Measurements from ENCODE around the gene ZBTB12.
A peak's percentile ranks its signal among the peaks of the same experiment; 100 is the strongest.
"Not testable (repeated sequence)": the region's sequence is repeated elsewhere in the genome, so short reads cannot be mapped to it uniquely, and the experiment has no call there.

Gene ZBTB12

DNA sequence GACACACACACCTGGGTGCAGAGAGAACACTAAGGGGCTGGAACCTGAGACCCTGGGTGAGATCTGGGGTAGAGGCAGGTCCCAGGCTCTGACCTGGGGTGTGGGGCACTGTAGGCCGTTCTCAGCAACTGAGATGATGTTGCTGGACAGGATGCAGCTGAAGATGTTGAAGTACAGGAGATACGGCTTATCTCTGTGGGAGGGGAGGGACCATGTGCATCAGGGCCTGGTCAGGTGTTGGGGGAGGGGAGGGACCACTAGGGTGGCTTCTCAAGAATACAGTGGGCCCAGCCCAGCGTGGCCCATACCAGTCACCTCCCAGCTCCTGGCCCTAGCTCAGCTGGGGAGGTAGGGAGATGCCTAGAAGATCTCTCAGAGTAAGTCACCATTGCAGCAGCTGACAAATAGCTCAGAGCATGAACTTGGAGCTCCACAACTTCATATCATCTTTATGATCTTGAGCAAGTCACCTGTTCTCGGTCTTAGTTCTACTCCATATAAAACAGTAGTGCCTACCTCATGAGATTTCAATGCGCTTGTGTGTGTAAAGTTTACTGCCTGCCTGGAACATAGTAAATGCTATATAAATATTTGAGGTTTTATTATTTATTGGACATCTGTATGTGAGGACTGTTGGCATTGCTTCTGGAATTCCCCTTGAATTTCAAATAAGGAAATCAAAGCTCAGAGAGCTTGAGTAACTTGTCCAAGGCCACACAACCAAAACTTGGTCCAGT is 26.9 kb downstream of the ZBTB12 start:
- DNase-seq (ENCODE audit: low read depth in 2 of 2): no peak

DNA sequence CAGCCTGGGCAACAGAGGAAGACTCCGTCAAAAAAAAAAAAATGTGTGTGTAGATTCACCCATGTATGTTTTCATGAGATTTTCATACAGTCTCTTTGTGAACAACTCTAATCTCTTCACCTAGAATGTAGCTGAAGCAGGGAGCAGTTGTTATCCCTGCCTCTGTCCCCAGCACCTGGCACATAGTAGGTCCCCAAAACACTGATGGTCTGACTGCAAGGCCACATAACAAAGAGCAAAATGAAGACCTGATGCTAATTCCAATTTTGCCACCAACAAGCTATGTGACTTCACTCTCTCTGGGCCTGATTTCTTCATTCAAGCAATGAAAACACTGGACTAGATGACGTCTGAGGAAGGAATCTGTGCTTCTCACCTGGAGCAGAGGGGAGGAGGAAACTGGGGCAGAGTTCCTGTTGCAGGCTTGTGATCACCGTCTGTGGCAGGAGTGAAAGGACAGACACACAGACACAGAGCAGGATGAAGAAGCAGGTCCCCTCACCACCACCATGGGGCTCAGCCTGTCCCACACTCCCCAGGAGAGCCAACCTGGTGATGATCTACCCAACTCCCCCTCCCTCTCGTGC is 27.7 kb downstream of the ZBTB12 start:
- DNase-seq (ENCODE audit: low read depth in 2 of 2): no peak

DNA sequence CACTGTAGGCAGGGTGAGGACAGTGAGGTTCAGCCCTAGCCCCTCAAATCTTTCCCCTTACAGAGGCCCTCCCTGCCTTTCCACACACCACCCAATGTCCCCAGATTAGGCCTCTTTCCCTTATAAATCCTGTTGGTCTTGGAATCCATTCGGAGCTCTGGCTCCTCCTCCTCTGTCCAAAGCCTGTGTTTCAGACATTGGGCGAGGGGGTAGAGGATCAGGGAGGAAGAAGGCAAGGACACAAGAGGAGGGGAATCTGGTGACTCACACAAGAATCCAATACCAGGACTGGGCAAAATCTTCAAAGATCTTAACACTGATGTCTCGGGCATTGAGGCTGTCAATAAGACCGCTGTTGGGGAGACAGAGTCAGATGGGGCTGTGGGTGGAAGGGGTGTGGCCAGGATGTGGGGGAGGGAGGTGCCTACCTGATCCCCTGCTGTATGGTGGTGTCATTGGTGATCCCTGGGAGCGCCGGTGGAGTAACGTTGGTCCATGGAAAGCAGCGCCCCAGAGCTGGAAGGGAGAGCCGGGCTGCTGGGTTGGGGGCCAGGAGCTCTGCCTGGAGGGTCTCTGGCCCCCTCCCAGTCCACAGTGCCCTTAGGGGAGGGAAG is 30.7 kb downstream of the ZBTB12 start:
- no peak for DNase-seq (ENCODE audit: low read depth in 2 of 2)

DNA sequence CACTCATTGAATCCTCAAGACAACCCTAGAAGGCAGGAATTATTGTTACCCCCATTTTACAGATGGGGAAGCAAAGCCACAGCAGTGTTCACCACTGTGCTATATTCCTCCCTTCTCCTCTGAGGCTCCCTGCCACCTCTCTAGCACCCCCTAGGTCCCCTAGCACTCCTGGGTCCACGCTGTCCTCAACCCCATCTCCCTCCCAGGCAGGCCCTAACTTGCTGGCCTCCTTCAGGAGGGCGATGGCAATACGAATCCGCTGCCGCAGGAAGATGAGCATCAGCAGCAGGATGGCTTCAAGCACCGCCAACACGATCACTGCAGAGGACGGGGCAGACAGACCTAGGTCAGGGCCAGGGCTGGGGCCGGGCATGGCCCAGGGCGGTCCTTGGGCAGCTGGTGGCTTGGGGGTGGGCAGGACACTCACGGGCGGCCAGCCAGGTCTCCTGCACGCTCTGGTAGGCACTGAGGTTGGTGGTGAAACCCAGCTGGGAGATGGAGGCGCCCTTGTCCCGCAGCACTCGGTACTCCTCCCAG is 31.4 kb downstream of the ZBTB12 start:
- DNase-seq (ENCODE audit: low read depth in 2 of 2): no peak

- no peak for DNase-seq (ENCODE audit: low read depth in 2 of 2)
Observed at GRCh38 chr6:31869343-31869742, 32.5 kb downstream of the ZBTB12 start.

DNA sequence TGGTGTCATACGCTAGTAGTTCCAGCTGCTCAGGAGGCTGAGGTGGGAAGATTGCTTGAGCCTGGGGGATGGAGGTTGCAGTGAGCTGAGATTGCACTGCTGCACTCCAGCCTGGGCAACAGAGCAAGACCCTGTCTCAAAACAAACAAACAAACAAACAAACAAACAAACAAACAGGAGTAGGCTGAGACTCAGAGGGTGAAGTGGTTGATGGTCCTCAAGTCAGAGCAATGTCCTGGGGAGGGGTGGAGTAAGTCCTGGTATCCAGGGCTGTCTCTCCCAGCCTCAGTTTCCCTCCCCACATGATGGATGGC is 33.3 kb downstream of the ZBTB12 start:
- not testable (repeated sequence) for DNase-seq (ENCODE audit: low read depth in 2 of 2)

DNA sequence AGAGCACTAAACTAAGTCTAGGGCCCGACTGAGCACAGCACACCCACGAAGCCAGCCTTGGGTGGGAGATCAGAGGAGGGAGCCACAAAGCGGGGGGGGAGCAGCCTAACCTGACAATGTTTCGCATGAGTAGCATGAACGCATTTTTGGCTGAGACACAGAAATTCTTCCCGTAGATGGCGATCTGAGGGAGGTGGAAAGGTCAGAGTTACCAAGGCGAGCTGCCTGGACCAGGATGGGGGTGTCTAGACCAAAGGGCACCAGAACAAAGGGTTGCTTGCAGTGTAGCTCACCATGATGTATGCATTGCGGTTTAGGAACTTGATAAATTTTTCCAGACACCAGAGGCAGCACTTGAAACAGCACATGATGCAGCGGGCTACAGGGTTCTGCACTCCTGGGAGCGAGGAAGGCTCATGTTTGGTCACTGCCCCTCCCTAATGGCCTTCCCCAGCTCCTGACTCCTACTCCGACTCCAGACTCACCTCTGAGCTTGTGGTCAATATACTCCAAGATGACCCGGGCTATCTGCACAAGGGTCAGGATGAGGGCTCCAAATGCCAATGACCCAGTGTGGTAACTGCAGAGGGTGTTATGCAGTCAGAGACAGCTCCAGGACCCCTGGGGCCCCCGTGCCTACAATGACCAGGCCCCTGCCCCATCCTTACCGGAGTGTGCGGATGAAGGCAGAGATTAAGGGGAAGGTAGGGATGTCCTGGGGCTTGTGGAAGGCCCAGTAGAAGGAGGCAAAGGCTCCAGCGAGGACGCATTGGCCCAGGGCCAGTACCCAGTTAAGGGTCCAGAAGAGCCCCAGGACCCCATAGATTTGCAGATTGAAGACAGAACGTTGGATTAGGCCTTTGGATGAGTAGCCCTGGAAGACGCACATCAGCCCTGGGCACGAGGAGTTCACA is 36.4 kb downstream of the ZBTB12 start:
- DNase-seq (ENCODE audit: low read depth in 2 of 2): no peak

DNA sequence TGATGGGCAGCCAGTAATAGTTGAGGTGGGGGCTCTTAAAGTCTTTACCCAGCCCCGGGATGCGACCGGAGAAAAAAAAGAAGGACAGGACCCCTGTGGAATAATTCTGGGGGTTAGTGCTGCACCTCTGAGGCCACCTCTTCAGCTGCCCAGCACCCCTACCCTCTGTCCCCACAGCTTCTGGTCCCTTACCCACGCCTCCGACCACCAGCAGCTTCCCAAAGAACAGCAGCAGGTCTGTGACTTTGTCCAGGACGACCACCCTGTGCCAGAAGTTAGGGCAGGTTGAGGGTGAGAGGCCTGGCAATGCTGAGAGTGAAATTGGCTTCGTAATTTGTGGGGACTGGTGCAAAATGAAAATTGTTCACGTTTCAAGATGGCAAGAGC is 37.1 kb downstream of the ZBTB12 start:
- no peak for DNase-seq (ENCODE audit: low read depth in 2 of 2)

DNA sequence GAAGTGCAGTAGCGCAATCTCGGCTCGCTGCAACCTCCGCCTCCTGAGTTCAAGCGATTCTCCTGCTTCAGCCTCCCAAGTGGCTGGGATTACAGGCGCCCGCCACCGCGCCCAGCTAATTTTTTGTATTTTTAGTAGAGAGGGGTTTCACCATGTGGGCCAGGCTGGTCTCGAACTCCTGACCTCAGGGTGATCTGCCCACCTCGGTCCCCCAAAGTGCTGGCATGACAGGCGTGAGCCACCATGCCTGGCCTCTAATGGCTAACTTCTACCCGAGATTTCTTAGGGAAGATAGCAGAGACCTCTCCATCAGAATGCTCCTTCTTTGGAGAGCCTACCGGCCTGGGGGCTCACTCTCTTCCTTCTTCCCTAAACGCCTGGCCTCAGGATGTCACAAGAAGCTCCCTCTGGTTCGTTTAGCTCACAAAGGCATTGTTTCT is 37.7 kb downstream of the ZBTB12 start:
- not testable (repeated sequence) for DNase-seq (ENCODE audit: low read depth in 2 of 2)

DNA sequence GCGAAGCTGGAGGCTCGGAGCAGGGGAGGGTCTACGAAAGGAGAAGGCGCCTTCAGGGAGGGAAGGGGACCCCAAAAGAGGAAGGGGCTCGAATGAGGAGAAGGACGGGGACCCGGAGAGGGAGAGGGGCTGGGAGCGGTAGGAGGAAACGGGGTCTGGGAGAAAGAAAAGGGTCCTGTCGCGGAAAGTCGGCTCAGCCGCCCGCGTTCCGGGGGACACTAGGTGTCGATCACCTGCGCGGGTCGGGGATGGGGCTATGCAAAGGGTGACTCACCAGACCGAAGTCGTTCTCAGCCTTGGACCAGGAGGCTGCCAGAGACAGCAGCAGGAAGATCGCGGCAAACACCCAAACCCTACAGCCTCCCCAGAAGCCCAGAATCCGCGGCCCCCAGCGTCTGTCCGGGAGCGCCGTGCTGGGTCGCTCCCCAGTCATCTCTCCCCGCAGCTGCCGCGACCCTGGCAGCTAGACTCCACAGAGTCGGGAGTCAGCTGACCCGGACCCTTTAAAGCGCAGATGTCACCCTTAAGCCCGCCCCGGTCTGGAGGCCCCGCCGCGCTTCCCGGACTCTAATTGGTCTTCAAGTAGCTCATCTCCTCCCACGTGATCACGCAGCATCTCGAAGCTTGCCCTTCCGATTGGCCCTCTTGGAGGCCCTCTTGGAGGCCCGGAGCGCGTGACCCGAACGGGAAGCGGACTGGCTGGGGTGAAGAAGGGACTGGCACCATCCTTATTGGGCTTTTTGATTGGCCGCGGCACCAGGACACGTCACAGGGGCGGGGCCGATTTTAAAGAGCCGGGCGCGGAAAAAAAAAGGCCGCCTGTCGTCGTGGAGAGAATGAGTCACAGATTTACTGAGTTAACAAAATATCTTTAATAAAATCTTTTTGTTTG is 39.3 kb downstream of the ZBTB12 start, which contains the start of gene NEU1:
Gene NEU1 (minus strand): TSS at position 478 of the 892 bp plus-strand sequence. CDS start 45 bp downstream, at position 433.
- peak; percentile 96 to 98 for DNase-seq (ENCODE audit: low read depth in 2 of 2)

- no peak for DNase-seq (ENCODE audit: low read depth in 2 of 2)
Observed at GRCh38 chr6:31861919-31862343, 40.0 kb downstream of the ZBTB12 start.

DNA sequence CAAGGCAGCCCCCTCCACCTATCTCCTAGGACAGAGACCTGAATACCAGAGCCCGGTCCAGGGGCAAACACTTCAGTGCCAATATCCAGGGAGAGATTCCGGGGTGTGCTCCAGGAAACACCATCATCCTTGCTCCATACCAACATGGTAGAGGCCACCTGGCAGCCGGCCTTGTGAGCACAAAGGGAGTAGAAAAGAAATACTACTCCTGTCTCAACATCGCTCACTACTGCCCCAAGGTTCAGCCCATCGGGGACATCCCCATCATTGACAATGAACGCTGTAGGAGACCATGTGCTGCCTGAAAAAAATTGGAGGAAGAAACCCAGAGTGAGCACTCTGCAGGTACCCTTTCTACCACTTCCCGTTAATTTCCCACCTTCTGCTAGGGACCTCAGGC is 40.7 kb downstream of the ZBTB12 start:
- DNase-seq (ENCODE audit: low read depth in 2 of 2): no peak

- no peak for DNase-seq (ENCODE audit: low read depth in 2 of 2)
Observed at GRCh38 chr6:31860349-31860748, 41.5 kb downstream of the ZBTB12 start.

GRCh38 chr6:31859923-31860322 is 42.0 kb downstream of the ZBTB12 start:
- no peak for DNase-seq (ENCODE audit: low read depth in 2 of 2)

- no peak for DNase-seq (ENCODE audit: low read depth in 2 of 2)
Observed at GRCh38 chr6:31858707-31859106, 43.2 kb downstream of the ZBTB12 start.

GRCh38 chr6:31857774-31858173 is 44.1 kb downstream of the ZBTB12 start:
- not testable (repeated sequence) for DNase-seq (ENCODE audit: low read depth in 2 of 2)

DNA sequence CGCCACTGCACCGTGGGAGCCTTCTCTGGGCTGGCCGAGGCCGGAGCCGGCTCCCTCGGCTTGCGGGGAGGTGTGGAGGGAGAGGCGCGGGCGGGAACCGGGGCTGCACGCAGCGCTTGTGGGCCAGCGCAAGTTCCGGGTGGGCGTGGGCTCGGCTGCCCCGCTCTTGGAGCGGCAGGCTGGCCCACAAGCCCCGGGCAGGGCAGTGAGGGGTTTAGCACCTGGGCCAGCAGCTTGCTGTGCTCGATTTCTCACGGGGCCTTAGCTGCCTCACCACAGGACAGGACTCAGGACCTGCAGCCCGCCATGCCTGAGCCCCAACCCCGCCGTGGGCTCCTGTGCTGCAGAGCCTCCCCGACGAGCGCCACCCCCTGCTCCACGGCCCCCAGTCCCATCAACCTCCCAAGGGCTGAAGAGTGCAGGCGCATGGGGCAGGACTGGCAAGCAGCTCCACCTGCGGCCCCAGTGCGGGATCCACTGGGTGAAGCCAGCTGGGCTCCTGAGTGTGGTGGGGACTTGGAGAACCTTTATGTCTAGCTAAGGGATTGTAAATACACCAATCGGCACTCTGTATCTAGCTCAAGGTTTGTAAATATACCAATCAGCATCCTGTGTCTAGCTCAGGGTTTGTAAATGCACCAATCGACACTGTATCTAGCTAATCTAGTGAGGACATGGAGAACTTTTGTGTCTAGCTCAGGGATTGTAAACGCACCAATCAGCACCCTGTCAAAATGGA is 49.7 kb downstream of the ZBTB12 start:
- DNase-seq (ENCODE audit: low read depth in 2 of 2): not testable (repeated sequence)

- no peak for DNase-seq (ENCODE audit: low read depth in 2 of 2)
Observed at GRCh38 chr6:31851485-31851832, 50.4 kb downstream of the ZBTB12 start.

DNA sequence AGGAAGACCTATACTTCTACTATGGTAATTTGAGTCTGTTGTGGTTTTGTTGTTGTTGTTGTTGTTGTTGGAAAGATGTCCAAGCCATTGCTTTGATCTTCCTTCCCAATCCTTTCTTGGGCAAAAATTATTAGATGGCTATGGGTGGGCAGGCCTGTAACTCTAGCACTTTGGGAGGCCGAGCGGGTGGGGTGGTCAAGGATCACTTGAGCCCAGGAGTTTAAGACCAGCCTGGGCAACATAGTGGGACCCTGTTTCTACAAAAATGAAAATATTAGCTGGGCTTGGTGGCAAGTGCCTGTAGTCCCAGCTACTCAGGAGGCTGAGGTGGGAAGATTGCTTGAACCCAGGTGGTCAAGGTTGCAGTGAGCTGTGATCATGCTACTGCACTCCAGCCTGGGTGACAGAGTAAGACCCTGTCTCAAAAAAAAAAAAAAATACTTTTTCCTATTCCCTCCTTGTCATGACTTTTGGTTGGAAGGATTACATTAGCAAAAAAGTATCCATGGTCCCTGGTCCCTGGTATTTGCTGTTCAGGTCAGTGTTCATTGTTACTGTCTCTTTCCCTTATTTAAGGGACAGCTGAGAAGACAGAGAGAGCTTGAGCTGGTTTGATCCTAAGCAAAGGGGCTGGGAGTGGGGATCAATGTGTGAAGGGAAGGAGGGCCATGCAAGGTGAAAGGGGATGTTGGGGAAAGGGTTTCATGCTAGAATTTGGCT is 51.0 kb downstream of the ZBTB12 start:
- DNase-seq (ENCODE audit: low read depth in 2 of 2): no peak

Data from stimulated activated CD4-positive, alpha-beta T cell treated with anti-CD3 and anti-CD28 coated beads, Interleukin-12 subunit alpha, Interleukin-12 subunit beta, amount 100 ng/mL, for 24 hours (primary cell).